NCI-H128 (cell line): ENCODE data around the gene PLAU.
"Not testable (repeated sequence)": the region's sequence is repeated elsewhere in the genome, so short reads cannot be mapped to it uniquely, and the experiment has no call there.

Source experiments
- DNase-seq: peaks from one replicate; lab custom pipeline; 2025; ENCODE audit not compliant: unreplicated experiment; lab: John Stamatoyannopoulos, UW

PLAU gene

DNA sequence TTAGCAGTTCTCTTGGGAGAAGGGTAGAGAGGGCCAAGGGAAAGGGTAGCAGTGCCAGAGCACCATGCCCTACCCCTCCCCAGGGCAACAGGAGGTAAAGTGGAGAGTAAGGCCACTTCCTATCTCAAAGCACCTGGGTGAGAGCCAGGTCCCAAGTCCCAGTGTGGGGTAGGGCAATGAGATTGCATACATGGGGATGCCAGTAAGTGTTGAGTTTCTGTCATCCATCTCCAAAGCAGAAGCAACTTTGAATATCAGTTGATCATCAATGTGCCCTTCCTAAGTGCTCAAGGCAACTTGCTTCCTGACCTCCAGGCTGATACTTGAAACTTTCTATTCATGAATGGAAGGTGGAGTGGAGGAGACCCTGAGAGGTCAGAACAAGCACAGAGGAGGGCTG is 34.4 kb upstream of the PLAU start:
- no peak for DNase-seq

DNA sequence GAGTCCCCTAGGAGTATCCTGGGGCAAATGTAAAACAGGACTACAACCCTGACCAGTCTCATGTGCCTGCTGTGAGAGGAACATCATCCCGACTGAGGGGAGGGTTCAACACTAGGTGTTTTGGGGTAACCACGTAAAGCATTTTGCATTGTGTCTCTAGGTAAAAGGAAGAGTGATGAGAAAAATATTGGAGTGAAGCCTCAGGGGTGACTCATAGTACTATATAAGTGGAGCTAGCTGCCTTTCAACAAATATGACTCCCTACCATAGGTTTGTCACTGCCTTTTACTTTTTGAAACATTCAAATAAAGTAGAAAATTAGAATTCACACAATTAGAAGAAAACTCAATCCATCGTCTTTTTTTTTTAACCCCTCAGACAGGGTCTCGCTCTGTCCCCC is 34.0 kb upstream of the PLAU start:
- DNase-seq, result no peak

DNA sequence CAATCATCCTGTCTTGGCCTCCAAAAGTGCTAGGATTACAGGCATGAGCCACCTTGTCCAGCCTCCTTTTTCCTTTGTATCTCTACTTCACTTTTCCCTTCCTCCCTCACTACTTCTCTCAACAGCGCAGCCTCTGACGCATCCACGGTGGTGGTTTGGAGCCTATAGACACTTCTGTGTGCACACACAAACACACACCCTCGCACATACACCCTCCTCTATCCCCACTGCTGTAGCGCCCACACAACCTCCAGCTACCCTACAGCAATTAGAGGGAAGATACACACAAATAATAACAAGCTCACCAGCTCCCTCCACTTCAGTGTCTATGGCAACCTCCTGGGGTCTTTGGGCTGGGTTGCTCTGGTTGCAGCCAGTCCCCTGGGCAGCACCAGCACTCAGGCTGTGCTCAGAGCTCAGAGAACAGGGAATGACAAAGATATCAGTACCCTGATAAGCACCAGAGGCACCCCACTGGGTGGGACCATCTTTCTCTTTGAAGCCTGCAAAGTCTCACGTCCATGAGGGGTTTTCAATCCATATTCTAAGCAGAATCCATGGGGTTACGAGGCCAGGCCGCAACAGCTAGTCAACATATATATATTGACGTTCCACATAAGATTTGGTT is 33.3 kb upstream of the PLAU start:
- DNase-seq, result no peak

DNA sequence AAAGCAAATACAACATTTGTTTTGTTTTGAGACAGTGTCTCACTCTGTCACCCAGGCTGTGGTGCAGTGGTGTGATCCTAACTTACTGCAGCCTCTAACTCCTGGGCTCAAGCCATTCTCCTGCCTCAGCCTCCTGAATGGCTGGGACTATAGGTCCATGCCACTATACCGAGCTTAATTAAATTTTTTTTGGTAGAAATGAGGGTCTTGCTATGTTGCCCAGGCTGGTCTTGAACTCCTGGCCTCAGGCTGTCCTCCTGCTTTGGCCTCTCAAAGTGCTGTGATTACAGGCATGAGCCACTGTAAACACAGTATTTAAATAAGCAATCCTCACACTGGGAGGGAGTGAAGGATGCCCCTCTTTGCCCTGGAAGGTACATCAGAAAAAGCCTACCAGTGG is 32.6 kb upstream of the PLAU start:
- no peak for DNase-seq

DNA sequence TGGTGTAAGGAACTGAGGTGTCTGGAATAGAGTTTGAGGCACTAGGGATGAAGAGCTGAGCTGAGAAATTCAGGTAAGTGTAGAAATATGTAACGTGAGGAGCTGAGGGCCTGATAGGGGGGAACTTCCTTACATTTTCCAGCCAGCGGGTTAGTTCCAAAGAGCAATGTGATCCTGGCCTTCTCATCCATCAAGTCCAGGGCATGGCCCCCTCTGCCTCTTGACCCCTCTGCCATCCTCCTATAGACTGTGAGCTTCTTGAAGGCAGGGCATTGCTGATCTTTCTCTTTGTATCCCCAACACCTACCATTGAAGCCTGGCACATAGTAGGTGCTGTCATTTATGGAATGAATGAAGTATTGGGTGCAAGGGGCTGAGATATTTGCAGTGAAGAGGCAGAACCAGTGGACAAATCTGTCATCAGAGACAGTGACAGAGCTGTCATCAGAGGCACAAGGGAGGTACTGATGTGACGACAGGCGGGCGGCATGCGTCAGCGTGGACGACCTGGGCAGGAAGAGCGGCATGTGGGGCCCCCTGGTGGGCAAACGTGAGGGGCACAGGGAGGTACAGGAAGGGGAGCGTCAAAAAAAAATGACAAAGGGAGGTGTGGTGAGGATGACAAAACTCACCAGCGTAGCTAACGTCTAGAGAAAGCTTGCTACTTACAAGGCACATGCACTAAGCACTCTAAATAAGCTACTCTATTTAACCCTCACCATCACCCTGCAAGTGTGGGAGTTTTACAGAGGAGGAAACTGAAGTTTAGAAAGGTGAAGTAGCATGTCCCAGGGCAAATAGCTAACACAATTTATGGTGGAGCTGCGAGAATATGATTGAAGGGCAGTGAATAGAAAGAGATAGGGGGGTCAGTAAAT is 31.4 kb upstream of the PLAU start:
- peak; percentile 17 for DNase-seq

DNA sequence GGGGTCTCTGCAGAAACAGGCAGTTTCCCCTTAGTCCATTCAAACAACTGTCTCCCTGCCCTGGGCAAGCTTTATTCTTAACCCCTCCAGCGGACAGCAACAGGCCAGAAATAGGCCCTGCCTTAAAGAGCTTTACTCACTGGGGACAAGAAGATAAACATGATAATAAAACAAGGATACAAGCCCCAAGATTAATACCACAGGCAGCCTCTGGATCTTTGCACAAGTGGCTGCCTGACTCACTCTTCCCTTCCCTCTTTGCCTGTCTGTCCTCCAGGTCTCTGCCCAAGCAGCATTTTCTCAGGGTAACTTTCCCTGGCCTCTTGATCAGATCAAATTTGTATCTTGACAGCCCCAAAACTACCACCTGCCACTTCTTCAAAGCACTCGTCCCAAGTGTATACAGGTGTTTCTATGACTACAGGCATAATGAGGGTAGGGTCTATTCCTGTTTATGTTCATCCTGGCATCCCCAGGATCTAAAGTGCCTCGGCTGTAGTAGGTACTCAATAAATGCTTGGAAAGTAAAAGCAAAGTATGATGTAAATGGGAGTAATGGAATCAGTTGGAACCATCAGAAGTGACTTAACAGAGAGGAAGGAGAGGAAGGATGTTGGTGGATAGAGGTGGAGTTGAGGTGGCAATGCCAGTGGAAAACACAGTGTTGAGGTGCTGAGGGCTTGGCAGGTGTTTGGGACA is 29.6 kb upstream of the PLAU start:
- no peak for DNase-seq

DNA sequence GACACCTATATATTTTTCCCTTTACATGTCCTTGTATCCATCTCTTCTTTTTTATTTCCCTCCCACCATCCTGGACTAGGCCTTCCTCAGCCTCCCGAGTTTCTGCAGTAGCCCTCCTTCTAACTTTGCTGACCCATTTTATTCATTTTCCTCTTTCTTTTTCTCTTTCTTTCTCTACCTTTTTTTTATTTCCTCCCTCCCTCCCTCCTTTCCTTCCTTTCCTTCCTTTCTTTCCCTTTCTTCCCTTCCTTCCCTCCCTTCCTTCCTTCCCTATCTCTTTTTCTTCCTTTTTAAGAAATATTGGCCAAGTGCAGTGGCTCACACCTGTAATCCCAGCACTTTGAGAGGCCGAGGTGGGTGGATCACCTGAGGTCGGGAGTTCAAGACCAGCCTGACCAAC is 26.9 kb upstream of the PLAU start:
- no peak for DNase-seq

DNA sequence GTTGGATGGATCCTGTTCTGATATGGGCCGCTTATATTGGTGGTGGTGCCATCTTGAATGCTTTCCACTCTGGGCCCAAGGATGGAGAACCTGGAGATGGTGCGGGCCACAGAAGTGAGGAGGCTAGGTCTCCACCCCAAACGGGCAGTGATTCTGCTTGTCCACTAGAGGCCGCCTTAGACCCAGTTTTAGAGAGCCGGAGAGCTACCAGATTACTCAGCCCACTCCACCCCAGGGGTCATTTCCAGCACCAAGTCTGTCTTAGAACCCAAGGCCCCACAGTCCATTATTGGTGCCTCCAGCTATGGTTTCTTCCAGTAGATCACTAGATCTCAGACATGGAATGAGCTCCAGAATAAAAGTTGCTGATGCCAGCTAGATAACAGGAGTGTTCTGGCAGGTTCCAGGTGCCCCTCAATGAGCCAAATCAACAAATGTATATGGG is 24.8 kb upstream of the PLAU start:
- DNase-seq, result peak; percentile 28

DNA sequence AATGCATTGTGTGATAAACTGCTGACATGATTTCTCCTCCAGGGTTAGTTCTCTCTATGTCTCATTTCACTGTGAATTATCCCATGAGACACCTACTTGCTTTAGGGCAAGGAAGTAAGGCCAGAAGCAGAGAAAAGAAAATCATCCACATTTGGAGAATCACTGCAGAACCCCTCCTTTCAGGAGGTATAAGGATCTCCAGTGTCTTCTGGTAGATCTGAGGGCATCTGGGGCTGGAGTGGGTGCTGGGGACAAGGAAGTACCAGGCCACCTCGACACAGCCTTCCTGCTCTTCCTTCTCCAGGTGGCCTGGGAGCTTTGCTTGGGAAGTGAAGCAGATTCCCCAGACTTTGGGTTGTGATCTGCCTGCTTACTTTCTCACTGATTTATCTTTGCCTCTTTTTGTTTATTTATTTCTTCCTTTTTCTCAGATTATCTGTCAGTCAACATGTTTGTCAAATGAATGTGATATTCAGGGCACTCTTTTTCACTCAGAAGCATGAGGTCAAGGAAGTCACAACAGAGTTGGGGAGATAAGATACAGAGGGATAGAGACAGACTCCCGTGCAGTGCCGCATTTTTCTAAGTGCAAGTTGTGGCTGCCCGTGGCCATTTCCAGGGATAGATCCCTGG is 24.2 kb upstream of the PLAU start:
- no peak for DNase-seq

DNA sequence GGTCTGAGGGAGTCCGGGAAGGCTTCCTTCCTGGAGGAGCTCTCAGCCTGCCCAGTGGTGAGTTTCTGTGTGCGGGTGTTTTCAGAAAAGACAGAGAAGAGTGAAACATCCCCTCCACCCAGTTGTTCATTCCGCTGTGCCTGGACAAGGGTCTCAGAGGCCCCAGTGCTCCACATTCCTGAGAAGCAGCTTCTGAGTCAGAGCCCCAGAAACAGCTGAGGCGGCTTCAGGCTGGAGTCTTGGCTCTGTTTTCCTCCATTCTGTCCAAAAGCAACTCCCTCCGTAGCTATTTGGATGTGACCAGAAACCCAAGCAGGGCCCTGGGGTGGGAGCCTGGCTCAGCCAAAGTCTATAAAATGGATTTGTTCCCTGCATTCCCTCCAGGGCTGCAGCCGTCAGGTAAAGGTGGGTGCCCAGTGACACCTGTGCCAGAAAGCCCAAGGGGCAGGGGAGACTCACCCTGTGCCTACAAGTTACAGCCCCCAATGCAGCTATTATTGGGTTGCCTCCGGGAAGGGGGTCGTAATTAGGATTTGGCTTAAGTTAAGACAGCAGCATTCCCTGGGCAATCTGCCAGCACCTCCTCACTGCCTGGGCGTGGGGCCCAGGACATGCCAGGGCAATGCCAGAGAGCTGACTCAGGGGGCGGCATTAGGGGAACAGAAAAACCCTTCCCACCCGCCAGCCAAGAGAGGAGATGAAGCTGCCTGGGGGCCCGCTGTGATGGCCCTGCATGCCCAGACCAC is 23.5 kb upstream of the PLAU start:
- DNase-seq, result no peak

DNA sequence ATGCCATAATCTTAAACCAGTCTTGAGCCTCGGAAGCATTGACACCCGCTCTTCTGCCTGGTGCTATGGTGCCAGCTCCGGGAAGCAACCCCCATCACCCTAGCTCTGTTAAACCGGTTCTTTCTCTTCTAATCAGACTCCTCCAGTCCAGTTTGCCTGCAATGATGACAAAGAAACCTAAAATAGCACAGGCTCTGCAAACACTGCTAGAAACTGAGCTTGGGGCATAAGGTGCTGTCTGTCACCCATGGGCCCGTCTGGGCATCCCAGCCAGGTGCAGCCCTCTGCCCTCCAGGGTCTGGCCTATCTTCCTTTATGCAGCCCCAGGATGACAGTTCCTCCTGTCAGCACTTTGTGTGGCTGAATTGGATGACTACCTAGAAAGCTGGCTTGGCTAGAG is 22.4 kb upstream of the PLAU start:
- no peak for DNase-seq

DNA sequence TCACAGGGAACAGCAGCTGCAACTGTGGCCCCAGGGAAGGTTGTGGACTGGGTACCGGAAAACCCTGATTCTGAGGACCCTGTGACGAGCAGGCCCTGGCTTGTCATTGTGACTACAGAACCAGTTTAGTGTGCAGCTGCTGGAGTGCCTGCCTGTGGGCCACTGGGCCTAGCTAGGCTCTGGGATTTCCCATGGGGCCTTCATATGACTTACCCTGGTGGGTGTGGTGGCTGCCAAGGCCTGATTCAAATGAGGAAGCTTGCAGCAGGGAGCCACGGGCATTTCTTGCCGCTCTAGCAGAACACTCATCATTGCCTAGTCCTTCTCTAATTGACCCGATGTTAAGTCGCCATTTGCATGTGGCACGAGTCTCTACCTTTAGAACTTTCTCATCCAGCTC is 21.9 kb upstream of the PLAU start:
- DNase-seq, result no peak

DNA sequence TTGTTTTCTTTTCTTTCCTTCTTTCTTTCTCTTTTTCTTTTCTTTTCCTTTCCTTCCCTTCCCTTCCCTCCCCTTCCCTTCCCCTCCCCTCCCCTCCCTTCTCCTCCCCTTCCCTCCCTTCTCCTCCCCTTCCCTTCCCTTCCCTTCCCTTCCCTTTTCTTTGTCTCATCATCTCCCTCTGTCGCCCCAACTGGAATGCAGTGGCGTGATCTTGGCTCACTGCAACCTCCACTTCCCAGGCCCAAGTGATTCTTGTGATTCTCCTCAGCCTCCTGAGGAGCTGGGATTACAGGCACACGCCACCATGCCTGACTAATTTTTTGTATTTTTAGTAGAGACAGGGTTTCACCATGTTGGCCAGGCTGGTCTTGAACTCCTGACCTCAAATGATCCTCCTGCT is 21.5 kb upstream of the PLAU start:
- DNase-seq, result not testable (repeated sequence)

DNA sequence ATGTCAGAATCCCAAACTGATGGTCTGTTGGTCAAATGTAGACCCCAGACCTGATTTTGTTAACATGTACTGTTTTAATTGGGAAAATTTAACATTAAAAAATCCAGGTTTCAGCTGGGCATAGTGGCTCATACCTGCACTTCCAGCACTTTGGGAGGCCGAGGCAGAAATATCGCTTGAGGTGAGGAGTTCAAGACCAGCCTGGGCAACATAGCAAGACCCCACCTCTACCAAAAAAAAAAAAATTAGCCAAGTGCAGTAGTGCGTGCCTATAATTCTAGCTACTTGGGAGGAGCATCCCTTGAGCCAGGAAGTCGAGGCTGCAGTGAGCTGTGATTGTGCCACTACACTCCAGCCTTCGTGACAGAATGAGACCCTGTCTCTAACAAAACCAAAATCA is 20.7 kb upstream of the PLAU start:
- DNase-seq, result no peak

DNA sequence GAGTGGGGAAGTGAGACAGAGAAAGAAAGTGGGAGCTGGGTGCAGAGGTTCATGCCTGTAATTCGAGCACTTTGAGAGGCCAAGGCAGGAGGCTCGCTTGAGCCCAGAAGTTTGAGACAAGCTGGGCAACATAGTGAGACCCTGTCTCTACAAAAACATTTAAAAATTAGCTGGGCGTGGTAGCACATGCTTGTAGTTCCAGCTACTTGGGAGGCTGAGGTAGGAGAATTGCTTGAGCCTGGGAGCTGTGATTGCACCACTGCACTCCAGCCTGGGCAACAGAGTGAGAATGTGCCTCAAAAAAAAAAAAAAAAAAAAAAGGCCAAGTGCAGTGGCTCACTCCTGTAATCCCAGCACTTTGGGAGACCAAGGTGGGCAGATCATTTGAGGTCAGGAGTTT is 20.1 kb upstream of the PLAU start:
- not testable (repeated sequence) for DNase-seq

DNA sequence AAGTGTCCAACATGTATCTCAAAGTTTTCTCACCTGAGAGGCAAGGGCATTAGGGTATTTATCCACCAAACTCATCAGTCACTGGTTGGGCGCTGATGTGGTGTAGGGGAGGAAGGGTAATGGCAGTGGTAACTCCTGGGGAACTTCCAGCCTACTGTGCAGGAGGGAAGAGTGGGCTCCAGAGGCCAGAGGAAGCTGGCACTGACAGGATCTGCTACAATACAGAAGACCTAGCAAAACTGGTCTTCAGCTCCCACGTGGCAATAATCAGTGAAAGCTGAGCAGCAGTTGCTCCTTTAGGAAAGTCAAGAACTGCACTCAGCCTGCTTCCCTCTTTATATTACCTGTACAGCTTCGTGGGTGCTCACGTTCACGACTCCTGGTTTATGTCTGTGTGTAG is 19.4 kb upstream of the PLAU start:
- DNase-seq, result no peak

DNA sequence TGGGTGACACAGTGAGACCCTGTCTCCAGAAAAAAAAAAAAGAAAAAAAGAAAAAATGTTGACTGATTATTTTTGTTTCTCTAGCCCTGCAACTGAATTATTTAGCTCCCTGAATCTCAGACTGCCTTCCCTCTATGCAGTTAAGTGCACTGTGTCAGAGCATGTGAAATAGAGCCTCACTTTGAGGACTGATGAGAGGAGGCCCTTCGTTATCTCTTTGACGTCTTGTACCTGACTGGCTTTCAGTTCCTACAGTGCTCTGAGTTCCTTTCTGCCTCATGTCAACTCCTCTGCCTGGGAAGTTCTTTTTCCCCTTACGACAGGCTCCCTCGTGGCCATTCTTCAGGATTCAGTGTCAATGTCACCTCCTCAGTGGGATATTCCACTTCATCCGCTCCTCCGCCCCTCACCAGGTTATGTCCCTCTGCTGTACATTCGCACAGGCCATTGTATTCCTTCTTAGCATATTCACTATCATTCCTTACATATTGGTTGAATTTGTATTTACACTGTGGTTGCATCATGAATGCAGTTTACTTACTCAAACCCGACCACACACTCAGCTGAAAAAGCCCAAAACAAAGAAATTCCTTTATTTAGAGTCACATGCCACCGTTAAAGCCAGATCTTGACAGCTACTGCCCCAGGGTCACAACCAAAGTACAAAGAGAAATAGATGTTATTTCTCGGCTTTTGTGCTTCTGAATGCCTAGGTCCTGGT is 18.5 kb upstream of the PLAU start:
- DNase-seq, result no peak

DNA sequence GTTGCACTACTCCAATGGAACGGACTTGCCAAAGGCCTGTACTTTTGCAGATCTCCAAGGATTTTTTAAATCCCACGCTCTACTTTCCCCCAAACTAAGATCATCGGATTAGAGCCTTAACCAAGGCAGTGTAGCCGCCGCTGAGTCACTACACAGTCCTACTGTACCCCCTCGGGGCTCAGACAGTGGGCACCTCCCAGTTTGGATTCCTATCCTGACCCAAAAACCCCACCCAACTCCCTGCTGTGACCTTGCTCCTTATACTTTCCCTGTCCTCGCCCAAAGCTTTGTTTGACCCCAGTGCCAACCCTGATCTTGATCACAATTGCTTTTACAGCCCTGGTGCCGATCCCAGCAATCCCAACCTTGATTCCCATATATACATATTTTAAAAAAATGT is 17.5 kb upstream of the PLAU start:
- DNase-seq, result no peak

DNA sequence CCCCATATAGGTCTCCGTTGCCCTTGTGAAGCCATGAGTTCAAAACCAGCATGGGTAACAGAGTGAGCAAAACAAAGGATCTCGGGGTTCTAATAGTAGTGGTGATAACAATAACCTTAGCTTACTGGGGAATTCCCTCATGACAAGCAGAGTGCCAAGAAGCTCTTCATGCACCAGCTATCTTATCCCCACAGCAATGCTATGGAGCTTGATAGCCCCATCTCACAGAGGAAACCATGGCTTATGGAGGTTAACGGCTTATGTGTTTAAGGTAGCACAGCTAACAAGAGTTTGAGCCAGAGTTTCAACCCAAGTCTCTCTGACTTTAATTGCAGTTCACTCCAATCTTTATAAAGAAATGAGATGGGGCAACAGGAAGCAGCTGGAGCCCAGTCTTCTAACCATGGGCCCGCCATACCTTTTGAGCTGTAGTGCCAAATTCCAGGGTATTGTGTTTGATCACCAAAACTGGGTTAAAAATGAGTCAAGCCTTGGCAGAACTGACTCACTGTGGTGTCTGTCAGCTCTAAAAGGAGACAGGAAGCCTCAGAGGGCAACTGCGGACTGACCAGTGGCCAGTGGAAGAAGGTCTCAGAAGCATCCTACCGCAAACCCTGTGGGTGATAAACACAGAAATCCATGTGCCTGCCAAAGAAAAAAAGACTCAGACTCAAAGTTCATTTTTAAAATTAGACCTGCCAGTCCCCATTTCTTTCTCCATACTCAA is 16.5 kb upstream of the PLAU start:
- no peak for DNase-seq

DNA sequence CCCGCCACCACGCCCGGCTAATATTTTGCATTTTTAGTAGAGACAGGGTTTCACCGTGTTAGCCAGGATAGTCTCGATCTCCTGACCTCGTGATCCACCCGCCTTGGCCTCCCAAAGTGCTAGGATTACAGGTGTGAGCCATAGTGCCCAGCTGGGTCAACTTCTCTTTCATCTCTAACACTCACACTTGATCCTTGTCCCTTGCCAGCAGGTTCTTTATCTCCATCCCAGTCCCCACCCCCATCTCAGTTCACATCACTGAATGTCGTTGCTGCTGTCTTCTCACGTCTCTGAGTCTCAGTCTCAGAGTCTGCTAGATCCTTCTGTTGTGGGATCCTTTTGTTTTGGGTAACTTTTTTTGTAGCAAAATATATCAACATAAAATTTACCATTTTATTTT is 15.6 kb upstream of the PLAU start:
- not testable (repeated sequence) for DNase-seq
